ENCODE results near the gene PBX1.

DNA sequence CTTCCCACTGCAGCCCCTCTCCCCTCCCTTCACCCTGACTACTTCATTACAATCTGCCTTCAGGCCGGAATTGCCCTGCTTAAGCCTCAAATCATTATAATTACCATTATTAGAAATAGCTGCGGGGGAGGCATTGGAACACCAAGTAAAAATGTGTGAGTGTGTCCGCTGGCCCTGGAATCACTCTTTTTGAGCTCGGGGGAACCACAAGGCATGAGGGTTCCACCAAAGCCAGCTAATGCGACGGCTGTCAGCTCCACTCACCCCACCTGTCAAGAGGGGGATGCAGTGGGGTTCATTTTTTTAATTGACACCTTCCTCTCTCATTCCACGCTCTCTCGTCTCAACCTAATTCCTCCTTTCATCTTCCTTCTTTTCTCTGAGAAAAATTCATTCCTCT lies 177.2 kb downstream of the PBX1 start:
- no peak for TF ChIP-seq CTCF (IDR thresholded peaks at IDR 0.05)
- TF ChIP-seq POLR2A (IDR thresholded peaks at IDR 0.05), result no peak

All from right lobe of liver (tissue), 4 donors.